ENCODE measurements around the gene SLIT3. TPM values are rescaled to one million over a fixed set of nuclear protein-coding genes. Genes with fewer than 3 reads are reported as not detected.
A peak's percentile ranks its signal among the peaks of the same experiment; 100 is the strongest.

SLIT3 gene
- total and polyA plus RNA-seq, 2 experiments from 2014 or later, result 58.4 to 96.7 TPM

DNA sequence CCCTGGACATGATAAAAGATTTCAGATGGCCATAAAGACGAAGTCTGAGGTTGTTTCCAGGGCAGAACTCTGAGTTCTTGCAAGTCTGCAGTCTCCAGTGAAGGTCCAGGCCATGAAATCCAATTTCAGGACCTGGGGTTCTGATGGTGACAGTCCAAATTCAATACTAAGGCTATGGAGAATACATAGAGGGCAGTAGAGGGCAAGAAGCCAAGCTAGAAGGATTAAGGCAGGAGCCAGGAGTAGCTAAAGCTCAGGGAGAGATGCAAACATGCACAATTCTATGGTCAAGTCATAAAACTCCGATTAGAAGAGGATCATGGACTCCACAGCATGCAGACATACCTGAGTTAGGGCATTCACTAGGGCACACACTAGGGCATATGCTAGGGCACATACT is 11.4 kb downstream of the SLIT3 start:
- Histone ChIP-seq H3K36me3 (replicated peaks; ENCODE audit: insufficient read depth, low read depth) (no peaks in the 10 kb centered on the region), H3K79me2 (peaks cover 85% of the 10 kb centered on the region), H3K4me1 (ENCODE audit: insufficient read depth) (peaks cover 23% of the 10 kb centered on the region), H4K20me1 (ENCODE audit: insufficient read depth, poor library complexity, severe bottlenecking) (no peaks in the 10 kb centered on the region), H3K9me3 (ENCODE audit: low read depth) (no peaks in the 10 kb centered on the region), H2AFZ (no peak overlapping the region), H3K4me3 (no peak overlapping the region), H3K9me2 (replicated peaks; ENCODE audit: insufficient read depth) (no peaks in the 10 kb centered on the region), H3K27ac (no peak overlapping the region), H3K4me2 (no peak overlapping the region), H3K27me3 (no peaks in the 10 kb centered on the region)
- DNase-seq (ENCODE audit: low spot score), result no peak
- TF ChIP-seq CTCF (IDR thresholded peaks at IDR 0.05; ENCODE audit: poor library complexity), result peak; percentile 13
- no peak for TF ChIP-seq EZH2phosphoT487 (IDR thresholded peaks at IDR 0.05; ENCODE audit: low read depth, severe bottlenecking, unreplicated experiment)
- 77% methylated on average over 2 of the region's 2 CpGs for WGBS (ENCODE audit: low lambda C conversion rate, missing lambda C conversion rate)

DNA sequence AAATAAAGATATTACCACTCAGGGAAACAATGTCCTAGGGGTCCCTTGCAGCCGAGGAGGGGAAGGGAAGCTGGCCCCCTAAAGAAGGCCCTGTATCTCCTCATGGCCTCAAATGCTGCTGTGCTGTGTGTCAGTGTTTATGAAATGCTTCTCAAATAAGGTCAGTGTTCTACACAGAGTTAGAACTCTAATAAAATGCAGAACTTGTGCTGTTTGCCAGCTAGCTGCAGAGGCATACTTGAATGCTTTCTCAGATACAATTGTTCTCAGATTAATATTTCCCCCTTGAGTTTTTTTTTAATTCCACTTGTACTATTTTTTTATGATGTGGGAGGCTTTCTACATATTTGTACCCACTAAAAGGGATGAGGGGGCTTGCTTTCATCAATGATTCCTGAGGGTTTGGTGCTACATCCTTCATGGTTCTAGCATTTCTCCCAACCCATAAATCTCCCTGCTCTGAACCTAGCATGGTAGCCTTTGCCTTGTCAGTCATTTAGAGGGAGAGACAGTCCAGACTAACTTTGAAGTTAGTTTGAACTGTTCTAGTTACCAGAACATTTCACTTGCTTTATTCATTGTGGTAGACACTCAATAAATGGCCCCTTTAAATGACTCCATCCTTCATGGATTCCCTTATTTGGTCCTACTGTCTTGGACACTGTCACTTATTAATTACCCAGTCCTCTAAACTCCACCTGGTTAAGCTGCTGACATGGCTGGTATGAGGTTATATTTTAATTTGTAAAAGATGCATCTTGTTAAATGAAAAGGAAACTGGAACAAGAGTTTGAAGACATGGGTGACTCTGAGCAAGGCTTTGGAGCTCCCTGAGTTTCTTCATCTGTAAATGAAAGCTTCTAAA is 12.6 kb downstream of the SLIT3 start:
- H3K27ac ChIP-seq, result peak overlapping the region; percentile 29
- H3K4me1 ChIP-seq (ENCODE audit: insufficient read depth), result peaks cover 23% of the 10 kb centered on the region
- H4K20me1 ChIP-seq (ENCODE audit: insufficient read depth, poor library complexity, severe bottlenecking), result no peaks in the 10 kb centered on the region
- no peak overlapping the region for H3K4me3 ChIP-seq
- no peaks in the 10 kb centered on the region for H3K36me3 ChIP-seq (replicated peaks; ENCODE audit: insufficient read depth, low read depth)
- TF ChIP-seq CTCF (IDR thresholded peaks at IDR 0.05; ENCODE audit: poor library complexity) (no peak), EZH2phosphoT487 (IDR thresholded peaks at IDR 0.05; ENCODE audit: low read depth, severe bottlenecking, unreplicated experiment) (no peak), EZH2 (IDR thresholded peaks at IDR 0.05; ENCODE audit: borderline replicate concordance) (no peak)
- peaks cover 78% of the 10 kb centered on the region for H3K79me2 ChIP-seq
- peak overlapping the region; percentile 3 for H3K4me2 ChIP-seq
- 71% methylated on average over 1 of the region's 1 CpG for WGBS (ENCODE audit: low lambda C conversion rate, missing lambda C conversion rate)
- no peaks in the 10 kb centered on the region for H3K27me3 ChIP-seq
- no peaks in the 10 kb centered on the region for H3K9me2 ChIP-seq (replicated peaks; ENCODE audit: insufficient read depth)
- DNase-seq (ENCODE audit: low spot score), result no peak
- no peak overlapping the region for H2AFZ ChIP-seq
- H3K9me3 ChIP-seq (ENCODE audit: low read depth), result no peaks in the 10 kb centered on the region

DNA sequence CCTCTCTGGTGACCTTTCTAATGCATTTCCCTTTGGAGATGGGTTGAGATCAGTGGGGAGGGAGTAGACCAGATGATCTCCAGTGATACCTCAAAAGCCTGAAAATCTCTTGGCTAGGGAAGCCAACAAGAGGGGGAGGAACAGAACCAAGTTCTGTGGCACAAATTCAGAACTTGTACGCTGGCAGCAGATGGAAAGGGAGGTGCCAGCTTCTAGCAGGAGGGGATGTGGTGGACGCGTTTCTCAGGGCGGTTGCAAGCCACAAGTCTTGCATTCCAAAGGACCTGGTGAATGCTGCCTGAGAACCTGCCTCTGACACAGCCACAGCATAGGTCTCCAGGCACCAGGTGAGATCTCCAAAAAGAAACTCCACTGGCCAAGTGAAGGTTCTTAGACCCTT is 13.4 kb downstream of the SLIT3 start:
- no peak for DNase-seq (ENCODE audit: low spot score)
- peaks cover 70% of the 10 kb centered on the region for H3K79me2 ChIP-seq
- peak overlapping the region; percentile 29 for H3K27ac ChIP-seq

More for the DNA sequence above, 13.4 kb downstream of the SLIT3 start:
- Histone ChIP-seq H3K4me1 (ENCODE audit: insufficient read depth) (peaks cover 23% of the 10 kb centered on the region), H3K9me2 (replicated peaks; ENCODE audit: insufficient read depth) (no peaks in the 10 kb centered on the region), H3K27me3 (no peaks in the 10 kb centered on the region), H3K4me2 (peak overlapping the region; percentile 3), H4K20me1 (ENCODE audit: insufficient read depth, poor library complexity, severe bottlenecking) (no peaks in the 10 kb centered on the region), H3K4me3 (no peak overlapping the region), H3K36me3 (replicated peaks; ENCODE audit: insufficient read depth, low read depth) (no peaks in the 10 kb centered on the region), H3K9me3 (ENCODE audit: low read depth) (no peaks in the 10 kb centered on the region), H2AFZ (no peak overlapping the region)
- TF ChIP-seq EZH2 (IDR thresholded peaks at IDR 0.05; ENCODE audit: borderline replicate concordance) (no peak), EZH2phosphoT487 (IDR thresholded peaks at IDR 0.05; ENCODE audit: low read depth, severe bottlenecking, unreplicated experiment) (no peak), CTCF (IDR thresholded peaks at IDR 0.05; ENCODE audit: poor library complexity) (no peak)
- WGBS (ENCODE audit: low lambda C conversion rate, missing lambda C conversion rate), result 93% methylated on average over 4 of the region's 4 CpGs
